HepG2 (cell line): Measurements from ENCODE around the gene TRIM67. TPM values are rescaled to one million over a fixed set of nuclear protein-coding genes. Genes with fewer than 3 reads are reported as not detected.

Source experiments
- ARHGAP35 ChIP-seq: sonication (generic); formaldehyde crosslinking; IDR thresholded peaks from 2 replicates; pipeline ENCODE4 v1.9.0; 2022; ENCODE audit warnings: mild to moderate bottlenecking, inconsistent platforms, moderate library complexity, missing genetic modification reagents, borderline replicate concordance
- ASH2L ChIP-seq: fragments of 300-600, 200-600 bp; sonication (generic); IDR thresholded peaks from 2 replicates; pipeline ENCODE4 v1.7.0; 2017; ENCODE audit warnings: low read depth, mild to moderate bottlenecking, moderate library complexity, mixed read lengths, low read length; ENCODE audit not compliant: insufficient read length
- CEBPB ChIP-seq: IDR thresholded peaks from 2 replicates; pipeline ENCODE4 v1.6.1; 2011; ENCODE audit warnings: low read depth, low read length, improper control_type of control experiment, borderline replicate concordance
- ETS1 ChIP-seq: sonication (generic); formaldehyde crosslinking; IDR thresholded peaks from 2 replicates; pipeline ENCODE4 v1.4.0; 2020; ENCODE audit warnings: missing genetic modification reagents
- GATAD1 ChIP-seq: IDR thresholded peaks from 2 replicates; pipeline ENCODE4 v1.6.1; 2016; ENCODE audit warnings: missing genetic modification reagents, missing compliant biosample characterization
- JUND ChIP-seq: sonication (generic); formaldehyde crosslinking; IDR thresholded peaks from 2 replicates; pipeline ENCODE4 v1.8.0; 2022; ENCODE audit warnings: mild to moderate bottlenecking, missing genetic modification reagents
- NR2F6 ChIP-seq, 2 experiments: IDR thresholded peaks; 2 replicates each; pipeline ENCODE4 v1.6.1; 2016; ENCODE audit warnings: antibody characterized with exemption in 1 of 2, mild to moderate bottlenecking in 1 of 2
- RFX1 ChIP-seq: fragments of 450-650 bp; IDR thresholded peaks from 2 replicates; pipeline ENCODE4 v1.6.1; 2017
- SIX1 ChIP-seq: sonication (generic); formaldehyde crosslinking; IDR thresholded peaks from 2 replicates; pipeline ENCODE4 v1.4.0; 2020; ENCODE audit warnings: missing genetic modification reagents, borderline replicate concordance
- SKI ChIP-seq: fragments of 450-650 bp; IDR thresholded peaks from one replicate; pipeline ENCODE4 v1.6.1; 2018; ENCODE audit warnings: mild to moderate bottlenecking; ENCODE audit not compliant: partially characterized antibody
- SP1 ChIP-seq, 2 experiments: fragments of 450-650 bp in 1 of 2; sonication (generic) in 1 of 2; formaldehyde crosslinking in 1 of 2; IDR thresholded peaks; 2 replicates each; pipeline versions ENCODE4 v1.4.0 to v1.6.1; 2016 to 2020; ENCODE audit warnings: missing genetic modification reagents in 1 of 2
- TCF7 ChIP-seq: sonication (generic); IDR thresholded peaks from 2 replicates; pipeline ENCODE4 v1.6.1; 2016; ENCODE audit warnings: antibody characterized with exemption, low read depth
- TFDP1 ChIP-seq: IDR thresholded peaks from 2 replicates; pipeline ENCODE4 v1.6.1; 2016; ENCODE audit warnings: missing compliant biosample characterization, missing genetic modification reagents, borderline replicate concordance
- THAP7 ChIP-seq: sonication (generic); formaldehyde crosslinking; IDR thresholded peaks from 2 replicates; pipeline ENCODE4 v1.8.1; 2023; ENCODE audit warnings: mild to moderate bottlenecking, missing genetic modification reagents
- WIZ ChIP-seq: sonication (generic); formaldehyde crosslinking; IDR thresholded peaks from 2 replicates; pipeline ENCODE4 v1.5.1; 2020; ENCODE audit warnings: mild to moderate bottlenecking, missing genetic modification reagents
- ZBTB10 ChIP-seq: sonication (generic); formaldehyde crosslinking; IDR thresholded peaks from 2 replicates; pipeline ENCODE4 v1.4.0; 2020; ENCODE audit warnings: missing genetic modification reagents, borderline replicate concordance
- ZBTB8A ChIP-seq: sonication (generic); formaldehyde crosslinking; IDR thresholded peaks from 2 replicates; pipeline ENCODE4 v1.4.0; 2020; ENCODE audit warnings: mild to moderate bottlenecking, low read depth, missing genetic modification reagents, borderline replicate concordance
- ZGPAT ChIP-seq: IDR thresholded peaks from 2 replicates; pipeline ENCODE4 v1.6.1; 2016; ENCODE audit warnings: mild to moderate bottlenecking
- ZNF263 ChIP-seq: sonication (generic); formaldehyde crosslinking; IDR thresholded peaks from 2 replicates; pipeline ENCODE4 v1.4.0; 2020; ENCODE audit warnings: missing genetic modification reagents
- ZNF30 ChIP-seq: sonication (generic); formaldehyde crosslinking; IDR thresholded peaks from 2 replicates; pipeline ENCODE4 v1.5.0; 2020; ENCODE audit warnings: mild to moderate bottlenecking, missing genetic modification reagents
- ZNF589 ChIP-seq: sonication (generic); formaldehyde crosslinking; conservative IDR thresholded peaks from 2 replicates; pipeline ENCODE4 v1.8.0; 2022; ENCODE audit warnings: mild to moderate bottlenecking, moderate library complexity, missing genetic modification reagents
- ZZZ3 ChIP-seq: sonication (generic); formaldehyde crosslinking; IDR thresholded peaks from 2 replicates; pipeline ENCODE4 v1.4.0; 2020; ENCODE audit warnings: missing genetic modification reagents, mild to moderate bottlenecking, borderline replicate concordance
- polyA plus RNA-seq, 8 experiments: library from polyadenylated mRNA; depleted of rRNA in 3 of 8; stranded (reverse) in 7 of 8; unstranded in 1 of 8; fragments of >200 nt; fragmentation: Illumina TruSeq in 4 of 8; extraction: Trizol in 4 of 8; gene quantifications; 2 replicates each; pipeline versions ENCODE4 v1.2.1 to v1.2.3, GENCODE V29; 2011 to 2016; ENCODE audit warnings: low read depth in 4 of 8, missing spikeins in 1 of 8, mixed read lengths in 1 of 8; ENCODE audit not compliant: insufficient read depth in 1 of 8
- total RNA-seq, 5 experiments: library from RNA; depleted of rRNA; stranded (reverse); fragments of >200 nt; fragmentation: Illumina TruSeq; extraction: Trizol; gene quantifications; 2 replicates each; pipeline ENCODE4 v1.2.3, GENCODE V29; 2016; ENCODE audit warnings: low read depth in 1 of 5

The TRIM67 gene
- total and polyA plus RNA-seq, 2 of the 13 experiments (the other 11 are each of a cell fraction or from before 2014, with no cell fraction given): not detected

- TF ChIP-seq TCF7 (no peak), ETS1 (no peak), ZBTB8A (CRISPR knock-in tag) (no peak), ZZZ3 (CRISPR knock-in tag) (no peak), ZNF263 (peak; percentile 78), THAP7 (CRISPR knock-in tag) (peak; percentile 28; the same call in 1 of the 2 replicates), SKI (no peak), ZGPAT (CRISPR knock-in tag) (peak; percentile 61), NR2F6 (IDR thresholded peaks at IDR 0.05) (no peak), NR2F6 (CRISPR knock-in tag; IDR thresholded peaks at IDR 0.05) (peak; percentile 52; the same call in 1 of the 2 replicates), WIZ (CRISPR knock-in tag) (no peak), JUND (CRISPR knock-in tag) (no peak), SIX1 (CRISPR knock-in tag) (no peak; the same call in 1 of the 2 replicates), RFX1 (no peak), ARHGAP35 (CRISPR knock-in tag) (peak; percentile 70; the same call in 1 of the 2 replicates), SP1 (IDR thresholded peaks at IDR 0.05) (no peak), SP1 (CRISPR knock-in tag; IDR thresholded peaks at IDR 0.05) (no peak), ZNF589 (CRISPR knock-in tag) (no peak), CEBPB (no peak), GATAD1 (peak; percentile 69), ZNF30 (CRISPR knock-in tag) (no peak), ZBTB10 (CRISPR knock-in tag) (no peak), TFDP1 (peak; percentile 19; the same call in 1 of the 2 replicates), ASH2L (peak; percentile 25)
Observed at GRCh38 chr1:231211005-231211857, 49.4 kb downstream of the TRIM67 start (continued).
